Fibroblast of mammary gland (primary cell): ENCODE measurements around the gene TRMT1.

Source experiments
- DNase-seq: peaks from one replicate; pipeline ENCODE4 v3.0.0-alpha.2; 2010; ENCODE audit warnings: low read depth
- H3K4me3 ChIP-seq: 2 replicates; pipeline ENCODE4 v1.5.1; 2011; ENCODE audit warnings: low read depth, mild to moderate bottlenecking, low read length, moderate library complexity; ENCODE audit not compliant: control insufficient read depth
- CTCF ChIP-seq: conservative IDR thresholded peaks from 2 replicates; pipeline ENCODE4 v1.5.1; 2011; ENCODE audit warnings: low read depth, low read length, inconsistent platforms; ENCODE audit not compliant: control insufficient read depth, insufficient read depth

TRMT1 gene

GRCh38 chr19:13087295-13087694 lies 29.2 kb downstream of the TRMT1 start:
- no peak overlapping the region for H3K4me3 ChIP-seq
- DNase-seq, result no peak
- no peak for TF ChIP-seq CTCF

- no peak for DNase-seq
- H3K4me3 ChIP-seq, result no peak overlapping the region
- no peak for TF ChIP-seq CTCF
Observed at GRCh38 chr19:13086341-13086740, 30.2 kb downstream of the TRMT1 start.

- H3K4me3 ChIP-seq, result no peak overlapping the region
- TF ChIP-seq CTCF, result no peak
- no peak for DNase-seq
Observed at GRCh38 chr19:13085666-13086065, 30.9 kb downstream of the TRMT1 start.

GRCh38 chr19:13083627-13084026 lies 32.9 kb downstream of the TRMT1 start:
- no peak overlapping the region for H3K4me3 ChIP-seq
- no peak for TF ChIP-seq CTCF
- no peak for DNase-seq

GRCh38 chr19:13083008-13083404 lies 33.5 kb downstream of the TRMT1 start:
- no peak for DNase-seq
- no peak overlapping the region for H3K4me3 ChIP-seq
- TF ChIP-seq CTCF, result no peak

- no peak overlapping the region for H3K4me3 ChIP-seq
- peak; percentile 55 for DNase-seq
- peak; percentile 36 for TF ChIP-seq CTCF
Observed at GRCh38 chr19:13082192-13083007, 34.1 kb downstream of the TRMT1 start.

GRCh38 chr19:13079542-13079986 lies 37.0 kb downstream of the TRMT1 start:
- TF ChIP-seq CTCF, result no peak
- peak; percentile 83 for DNase-seq
- no peak overlapping the region for H3K4me3 ChIP-seq
